OCI-LY1 (cell line): ENCODE data around the gene FAM221B.

Experiments used
- CTCF ChIP-seq: fragments of 200-600 bp; sonication (generic), shearing (Covaris generic); IDR thresholded peaks from 2 replicates; pipeline ENCODE4 v1.5.1; 2017; ENCODE audit warnings: mild to moderate bottlenecking, antibody characterized with exemption, low read length, moderate library complexity, mixed read lengths
- EZH2 ChIP-seq: fragments of 200-600 bp; sonication (generic), shearing (Covaris generic); IDR thresholded peaks from 2 replicates; pipeline ENCODE4 v1.8.0; 2017; ENCODE audit warnings: borderline replicate concordance, mixed run types, mild to moderate bottlenecking, antibody characterized with exemption, low read length, moderate library complexity, mixed read lengths

GRCh38 chr9:35845824-35846771 is 17.6 kb upstream of the FAM221B start:
- TF ChIP-seq CTCF: no peak
- TF ChIP-seq EZH2: no peak
